ENCODE results near the gene GAS7.

The GAS7 gene

DNA sequence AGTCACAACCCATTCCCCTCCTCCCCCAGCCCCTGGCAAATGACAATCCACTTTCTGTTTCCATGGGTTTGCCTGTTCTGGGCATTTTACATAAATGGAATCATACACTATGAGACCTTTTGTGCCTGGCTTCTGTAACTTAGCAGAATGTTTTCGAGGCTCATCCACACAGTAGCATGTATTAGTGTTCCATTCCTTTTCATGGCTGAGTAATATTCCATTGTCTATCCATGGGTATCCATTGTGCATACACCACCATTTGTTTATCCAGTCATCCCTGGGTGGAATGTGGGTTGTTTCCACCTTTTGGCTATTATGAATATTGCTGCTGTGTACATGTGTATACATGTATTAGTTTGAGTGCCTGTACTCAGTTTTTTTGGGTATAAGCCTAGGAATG, 259.6 kb downstream of the GAS7 start:
- H3K27me3 ChIP-seq (ENCODE audit: insufficient read depth, low read depth): no peaks in the 10 kb centered on the region
- no peaks in the 10 kb centered on the region for H4K20me1 ChIP-seq (ENCODE audit: insufficient read depth)
- H3K79me2 ChIP-seq (ENCODE audit: insufficient read depth, low read depth): no peaks in the 10 kb centered on the region
- H3K36me3 ChIP-seq (ENCODE audit: insufficient read depth): no peaks in the 10 kb centered on the region
- H3K9ac ChIP-seq: no peak overlapping the region
- no peak overlapping the region for H3K27ac ChIP-seq
- no peak overlapping the region for H2AFZ ChIP-seq (ENCODE audit: low read depth)
- TF ChIP-seq, protein P1, sequence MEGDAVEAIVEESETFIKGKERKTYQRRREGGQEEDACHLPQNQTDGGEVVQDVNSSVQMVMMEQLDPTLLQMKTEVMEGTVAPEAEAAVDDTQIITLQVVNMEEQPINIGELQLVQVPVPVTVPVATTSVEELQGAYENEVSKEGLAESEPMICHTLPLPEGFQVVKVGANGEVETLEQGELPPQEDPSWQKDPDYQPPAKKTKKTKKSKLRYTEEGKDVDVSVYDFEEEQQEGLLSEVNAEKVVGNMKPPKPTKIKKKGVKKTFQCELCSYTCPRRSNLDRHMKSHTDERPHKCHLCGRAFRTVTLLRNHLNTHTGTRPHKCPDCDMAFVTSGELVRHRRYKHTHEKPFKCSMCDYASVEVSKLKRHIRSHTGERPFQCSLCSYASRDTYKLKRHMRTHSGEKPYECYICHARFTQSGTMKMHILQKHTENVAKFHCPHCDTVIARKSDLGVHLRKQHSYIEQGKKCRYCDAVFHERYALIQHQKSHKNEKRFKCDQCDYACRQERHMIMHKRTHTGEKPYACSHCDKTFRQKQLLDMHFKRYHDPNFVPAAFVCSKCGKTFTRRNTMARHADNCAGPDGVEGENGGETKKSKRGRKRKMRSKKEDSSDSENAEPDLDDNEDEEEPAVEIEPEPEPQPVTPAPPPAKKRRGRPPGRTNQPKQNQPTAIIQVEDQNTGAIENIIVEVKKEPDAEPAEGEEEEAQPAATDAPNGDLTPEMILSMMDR (conservative IDR thresholded peaks at IDR 0.05; ENCODE audit: low read depth, low read length): no peak
- no peak overlapping the region for H3K4me2 ChIP-seq
- H3K4me3 ChIP-seq (IDR thresholded peaks at IDR 0.05; ENCODE audit: insufficient read depth, low read depth, low read length): no peak overlapping the region
- no peaks in the 10 kb centered on the region for H3K4me1 ChIP-seq (ENCODE audit: low read depth, poor library complexity, severe bottlenecking)

DNA sequence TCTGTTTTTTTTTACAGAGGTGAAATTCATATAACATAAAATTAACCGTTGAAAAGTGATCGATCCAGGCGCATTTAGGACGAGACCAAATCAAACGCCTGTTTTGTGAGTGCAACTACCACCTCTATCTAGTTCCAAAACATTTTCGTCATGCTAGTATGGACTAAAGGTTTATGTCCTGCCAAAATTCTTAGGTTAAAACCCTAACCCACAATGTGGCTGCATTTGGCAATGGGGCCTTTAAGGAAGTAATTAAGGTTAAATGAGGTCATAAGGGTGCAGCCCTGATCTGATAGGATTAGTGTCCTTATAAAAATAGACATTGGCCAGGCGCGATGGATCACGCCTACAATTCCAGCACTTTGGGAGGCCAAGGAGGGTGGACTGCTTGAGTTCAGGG, 260.5 kb downstream of the GAS7 start:
- Histone ChIP-seq H3K4me2 (no peak overlapping the region), H3K4me3 (IDR thresholded peaks at IDR 0.05; ENCODE audit: insufficient read depth, low read depth, low read length) (no peak overlapping the region), H4K20me1 (ENCODE audit: insufficient read depth) (no peaks in the 10 kb centered on the region)

DNA sequence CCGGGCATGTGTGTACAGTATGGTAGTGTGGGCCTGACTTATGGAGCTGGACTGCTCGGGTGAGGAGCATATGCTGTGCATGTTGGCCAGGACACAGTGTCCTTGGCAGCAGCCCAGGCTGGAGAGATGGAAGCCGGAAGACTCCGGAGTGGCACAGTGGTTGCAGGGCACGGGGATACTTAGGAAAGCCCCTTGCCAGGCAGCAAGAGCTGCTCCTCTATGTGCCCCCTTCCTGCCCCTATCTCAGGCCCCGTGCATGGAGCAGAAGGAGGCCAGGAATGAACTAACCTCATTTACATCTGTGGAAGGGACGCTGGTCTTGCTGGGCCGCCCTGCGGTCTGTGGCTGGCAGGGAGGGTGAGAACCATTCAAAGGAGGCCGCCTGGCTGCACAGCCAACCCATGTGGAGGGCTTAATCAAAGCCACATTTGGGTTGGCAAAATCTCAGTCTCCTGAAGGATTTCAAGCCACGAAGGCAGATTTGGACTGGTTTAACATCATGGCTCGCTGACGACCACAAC, 261.1 kb downstream of the GAS7 start:
- TF ChIP-seq, protein P1 (conservative IDR thresholded peaks at IDR 0.05; ENCODE audit: low read depth, low read length): no peak
- H3K4me2 ChIP-seq: no peak overlapping the region
- no peaks in the 10 kb centered on the region for H3K27me3 ChIP-seq (ENCODE audit: insufficient read depth, low read depth)
- H3K9ac ChIP-seq: no peak overlapping the region
- no peaks in the 10 kb centered on the region for H4K20me1 ChIP-seq (ENCODE audit: insufficient read depth)
- H3K4me1 ChIP-seq (ENCODE audit: low read depth, poor library complexity, severe bottlenecking): no peaks in the 10 kb centered on the region
- H3K27ac ChIP-seq: no peak overlapping the region
- H3K36me3 ChIP-seq (ENCODE audit: insufficient read depth): no peaks in the 10 kb centered on the region
- no peaks in the 10 kb centered on the region for H3K79me2 ChIP-seq (ENCODE audit: insufficient read depth, low read depth)
- no peak overlapping the region for H2AFZ ChIP-seq (ENCODE audit: low read depth)
- no peak overlapping the region for H3K4me3 ChIP-seq (IDR thresholded peaks at IDR 0.05; ENCODE audit: insufficient read depth, low read depth, low read length)

More for the DNA sequence above, 260.5 kb downstream of the GAS7 start:
- no peaks in the 10 kb centered on the region for H3K27me3 ChIP-seq (ENCODE audit: insufficient read depth, low read depth)
- no peak overlapping the region for H3K9ac ChIP-seq
- no peaks in the 10 kb centered on the region for H3K36me3 ChIP-seq (ENCODE audit: insufficient read depth)
- no peaks in the 10 kb centered on the region for H3K4me1 ChIP-seq (ENCODE audit: low read depth, poor library complexity, severe bottlenecking)
- no peaks in the 10 kb centered on the region for H3K79me2 ChIP-seq (ENCODE audit: insufficient read depth, low read depth)
- TF ChIP-seq, protein P1 (conservative IDR thresholded peaks at IDR 0.05; ENCODE audit: low read depth, low read length): no peak
- H2AFZ ChIP-seq (ENCODE audit: low read depth): no peak overlapping the region
- no peak overlapping the region for H3K27ac ChIP-seq

DNA sequence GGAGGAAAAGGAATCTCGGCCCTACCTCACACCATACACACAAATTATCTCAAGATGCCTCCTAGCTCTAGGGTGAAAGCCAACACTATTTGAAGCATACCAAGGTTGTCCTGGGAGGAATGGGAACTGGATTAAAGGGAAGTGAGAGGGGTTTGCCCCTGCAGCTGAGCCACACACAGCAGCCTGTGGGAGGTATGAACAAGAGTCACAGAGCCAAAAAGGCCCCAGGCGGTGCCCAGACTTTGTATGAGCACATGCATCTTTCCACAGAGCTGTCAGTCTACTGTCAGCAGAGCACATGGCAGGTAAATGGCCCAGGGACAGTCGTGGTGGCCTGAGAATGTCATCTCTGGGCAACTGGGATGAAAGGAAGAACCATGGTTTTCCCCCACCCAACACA, 262.3 kb downstream of the GAS7 start:
- Histone ChIP-seq H4K20me1 (ENCODE audit: insufficient read depth) (no peaks in the 10 kb centered on the region), H3K27me3 (ENCODE audit: insufficient read depth, low read depth) (no peaks in the 10 kb centered on the region), H3K79me2 (ENCODE audit: insufficient read depth, low read depth) (no peaks in the 10 kb centered on the region), H3K4me3 (IDR thresholded peaks at IDR 0.05; ENCODE audit: insufficient read depth, low read depth, low read length) (no peak overlapping the region), H2AFZ (ENCODE audit: low read depth) (no peak overlapping the region), H3K27ac (no peak overlapping the region), H3K4me1 (ENCODE audit: low read depth, poor library complexity, severe bottlenecking) (no peaks in the 10 kb centered on the region), H3K36me3 (ENCODE audit: insufficient read depth) (no peaks in the 10 kb centered on the region), H3K4me2 (no peak overlapping the region), H3K9ac (no peak overlapping the region)
- TF ChIP-seq, protein P1 (conservative IDR thresholded peaks at IDR 0.05; ENCODE audit: low read depth, low read length): no peak

Data from KMS-11 (cell line).